SK-N-MC (cell line): ENCODE results near the gene TLE7.

Experiments
- EZH2 ChIP-seq: fragments of 200-600 bp; sonication (generic); IDR thresholded peaks from one replicate; pipeline ENCODE4 v1.6.1; 2017; ENCODE audit warnings: antibody characterized with exemption
- FOXP2 ChIP-seq: optimal IDR thresholded peaks from 2 replicates; pipeline ENCODE3; 2011; ENCODE audit warnings: mild to moderate bottlenecking, moderate library complexity; ENCODE audit not compliant: insufficient read depth; ENCODE audit errors: extremely low read length, control extremely low read depth
- POLR2AphosphoS5 ChIP-seq: IDR thresholded peaks from 2 replicates; pipeline ENCODE4 v1.6.1; 2012; ENCODE audit warnings: mild to moderate bottlenecking, low read depth, low read length, borderline replicate concordance

DNA sequence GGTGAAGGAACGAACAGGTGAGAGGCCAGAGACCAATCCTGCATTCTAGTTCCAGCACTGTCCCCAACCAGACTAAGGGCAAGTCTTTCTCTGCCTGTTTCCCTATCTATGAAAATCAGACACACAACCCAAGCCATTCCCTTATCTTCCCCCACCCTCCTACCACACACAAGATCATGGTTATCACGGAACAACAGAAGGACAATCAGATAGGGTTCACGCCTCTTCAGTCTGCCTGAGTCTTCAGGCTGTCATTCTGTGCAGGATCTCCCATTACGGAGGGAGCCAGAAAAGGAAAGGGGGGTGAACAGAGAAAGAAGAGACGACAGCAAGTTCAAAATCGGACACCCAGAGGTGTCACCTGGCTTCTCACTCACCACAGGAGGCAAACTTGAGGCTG is 11.1 kb downstream of the TLE7 start:
- no peak for TF ChIP-seq POLR2AphosphoS5
- no peak for TF ChIP-seq EZH2
- TF ChIP-seq FOXP2: no peak
